Suppressor macrophage (primary cell): ENCODE results near the gene BMPR1A.

Experiments
- DNase-seq, 4 experiments: peaks; one replicate each; pipeline ENCODE4 v3.0.0-alpha.2; 2020 to 2022

BMPR1A gene

GRCh38 chr10:86957471-86958115 lies 201.2 kb downstream of the BMPR1A start, which contains the start of gene MMRN2:
TSS of gene MMRN2 (minus strand) at chr10:86957615. CDS start at chr10:86957541, 74 bp downstream.
- DNase-seq = peak in 1 of 4 experiments; percentile 24

DNA sequence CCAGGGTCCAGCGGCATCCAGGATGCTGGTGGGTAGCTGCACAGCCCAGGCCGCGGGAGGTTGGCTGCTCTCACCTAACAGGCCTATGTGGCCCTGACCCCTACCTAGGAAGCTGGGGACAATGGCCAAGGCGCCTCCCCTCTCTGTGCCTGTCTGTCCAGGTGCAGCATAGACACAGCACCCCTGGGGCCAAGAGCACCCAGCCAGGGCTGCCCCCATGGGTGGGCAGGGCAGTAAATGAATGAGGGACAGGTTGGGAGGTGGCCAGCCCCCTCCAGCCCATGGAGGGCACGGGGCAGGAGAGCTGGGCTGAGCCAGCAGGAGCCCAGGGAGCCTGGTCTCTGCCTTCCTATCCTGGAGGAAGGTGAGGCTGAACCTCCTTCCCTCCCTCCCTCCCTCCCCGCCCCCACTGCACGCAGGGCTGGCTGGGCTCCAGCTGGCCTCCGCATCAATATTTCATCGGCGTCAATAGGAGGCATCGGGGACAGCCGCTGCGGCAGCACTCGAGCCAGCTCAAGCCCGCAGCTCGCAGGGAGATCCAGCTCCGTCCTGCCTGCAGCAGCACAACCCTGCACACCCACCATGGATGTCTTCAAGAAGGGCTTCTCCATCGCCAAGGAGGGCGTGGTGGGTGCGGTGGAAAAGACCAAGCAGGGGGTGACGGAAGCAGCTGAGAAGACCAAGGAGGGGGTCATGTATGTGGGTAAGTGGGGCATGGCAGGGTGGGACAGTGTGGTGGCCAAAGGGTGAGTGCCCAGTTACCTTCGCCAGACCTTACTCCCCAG lies 201.9 kb downstream of the BMPR1A start, which contains the start of gene SNCG:
Gene SNCG (plus strand): TSS at position 484 of the 785 bp plus-strand sequence. CDS start 99 bp downstream, at position 583.
- DNase-seq = no peak

DNA sequence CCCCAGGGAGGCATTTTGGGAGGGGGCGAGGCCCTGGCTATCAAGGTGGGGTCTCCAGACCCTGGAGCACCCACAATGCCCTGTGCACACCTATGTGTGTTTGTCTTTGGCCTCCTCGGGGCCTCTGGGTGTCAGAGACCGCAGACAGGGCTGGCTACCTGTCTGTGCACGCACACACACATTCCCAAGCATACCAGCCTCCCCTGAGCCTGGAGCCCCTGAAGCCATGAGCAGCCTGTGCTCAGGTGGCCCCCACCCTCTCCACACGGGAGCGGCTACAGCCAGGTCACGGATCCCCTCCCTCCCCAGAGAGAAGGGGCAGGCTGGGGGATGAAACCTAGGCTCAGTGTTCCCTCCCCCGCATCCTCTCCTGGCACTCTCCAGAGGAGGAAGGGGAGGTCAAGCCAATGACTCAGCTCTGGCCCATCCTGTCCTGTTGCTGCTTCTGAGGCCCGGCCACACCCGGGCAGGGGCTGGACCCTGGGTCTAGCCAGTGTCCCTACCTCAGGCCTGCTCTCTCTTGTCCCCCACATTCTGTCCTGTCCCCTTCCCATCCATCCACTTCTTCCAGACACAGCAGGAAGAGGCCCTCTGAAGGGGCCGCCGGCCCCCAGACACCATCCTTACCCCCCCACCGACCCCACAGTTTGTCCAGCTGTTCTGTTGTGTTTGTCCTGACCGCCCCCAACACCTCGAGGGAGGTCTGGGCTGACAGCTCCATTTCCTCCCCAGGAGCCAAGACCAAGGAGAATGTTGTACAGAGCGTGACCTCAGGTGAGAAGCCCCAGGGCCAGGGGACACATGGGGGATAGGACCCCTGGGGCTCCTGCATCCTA lies 202.7 kb downstream of the BMPR1A start:
- DNase-seq = peak in 2 of 4 experiments; percentile 20 to 24

DNA sequence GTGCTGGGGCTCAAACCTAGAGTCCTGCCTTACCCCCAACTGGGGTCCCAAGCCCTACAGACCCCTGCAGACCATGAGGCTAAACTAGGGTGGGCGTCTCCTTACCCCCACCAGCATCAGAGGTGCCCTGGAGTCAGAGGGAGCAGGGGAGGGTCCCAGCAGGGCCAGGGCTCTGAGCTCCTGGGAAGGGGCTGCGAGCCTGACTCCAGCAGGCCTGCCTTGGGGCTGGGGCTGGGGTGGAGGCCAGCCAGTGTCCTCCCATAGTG lies 203.3 kb downstream of the BMPR1A start:
- DNase-seq = no peak

GRCh38 chr10:86960003-86960862 lies 203.8 kb downstream of the BMPR1A start:
- DNase-seq = peak; percentile 51 to 78 (median 70)

DNA sequence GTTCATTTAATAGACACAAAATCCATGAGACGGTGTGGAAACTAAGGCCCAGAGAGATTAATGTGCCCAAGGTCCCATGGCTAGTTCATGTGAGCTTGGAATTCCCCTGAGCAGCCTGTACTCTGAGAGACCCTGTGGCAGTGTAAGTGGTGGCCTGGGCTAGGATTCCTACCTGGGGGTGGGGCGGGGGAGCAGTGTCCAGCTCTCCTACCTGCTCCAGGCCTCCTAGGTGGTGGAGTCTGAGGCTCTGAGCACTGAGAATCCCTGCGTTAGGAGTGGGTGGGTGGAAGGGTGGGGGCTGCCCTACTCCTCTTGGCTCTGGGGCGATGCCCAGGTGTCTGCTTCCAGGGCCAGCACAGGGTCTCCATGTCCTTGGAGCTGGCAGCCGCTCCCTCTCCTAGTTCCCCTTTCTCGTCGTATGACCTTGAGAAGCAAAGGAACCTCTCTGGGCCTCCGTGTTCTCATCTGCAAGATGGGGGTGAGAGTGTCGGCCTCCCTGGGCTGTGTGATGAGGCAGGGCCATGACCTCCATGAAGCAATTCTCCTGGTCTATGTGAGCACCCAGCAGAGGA lies 204.5 kb downstream of the BMPR1A start:
- DNase-seq = no peak

GRCh38 chr10:86961481-86962091 lies 205.2 kb downstream of the BMPR1A start:
- DNase-seq = no peak

- DNase-seq = no peak
Measured at GRCh38 chr10:86962136-86962980, 205.9 kb downstream of the BMPR1A start.

- no peak for DNase-seq
Measured at GRCh38 chr10:86962981-86963310, 206.5 kb downstream of the BMPR1A start.

DNA sequence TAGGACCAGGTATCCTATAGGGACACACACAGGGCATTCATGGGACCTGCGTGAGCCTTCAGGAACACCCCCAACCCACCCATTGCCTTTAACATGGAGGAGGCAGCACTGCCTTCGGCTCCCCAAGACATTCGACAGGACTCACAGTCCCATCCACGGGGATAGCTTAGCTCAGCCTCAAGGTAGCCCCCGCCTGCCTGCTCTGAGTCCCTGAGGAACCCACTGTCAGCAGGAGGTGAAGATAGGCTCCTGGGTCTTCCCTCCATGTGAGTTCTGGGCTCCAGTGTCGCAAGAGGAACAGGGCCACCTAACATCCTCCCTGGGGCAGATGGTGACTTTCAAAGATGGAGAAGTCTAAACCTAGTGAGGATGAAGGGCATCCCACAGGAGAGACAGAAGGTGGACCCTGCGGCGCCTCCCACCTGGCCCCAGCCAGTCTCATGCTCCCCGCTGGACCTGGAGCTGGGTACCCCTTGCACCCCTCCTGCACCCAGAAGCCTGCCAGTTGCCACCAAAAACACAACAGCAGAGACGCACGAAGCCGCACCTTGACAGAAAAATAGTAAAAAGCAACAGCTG lies 207.0 kb downstream of the BMPR1A start:
- DNase-seq = no peak

GRCh38 chr10:86964061-86964846 lies 207.8 kb downstream of the BMPR1A start:
- no peak for DNase-seq

DNA sequence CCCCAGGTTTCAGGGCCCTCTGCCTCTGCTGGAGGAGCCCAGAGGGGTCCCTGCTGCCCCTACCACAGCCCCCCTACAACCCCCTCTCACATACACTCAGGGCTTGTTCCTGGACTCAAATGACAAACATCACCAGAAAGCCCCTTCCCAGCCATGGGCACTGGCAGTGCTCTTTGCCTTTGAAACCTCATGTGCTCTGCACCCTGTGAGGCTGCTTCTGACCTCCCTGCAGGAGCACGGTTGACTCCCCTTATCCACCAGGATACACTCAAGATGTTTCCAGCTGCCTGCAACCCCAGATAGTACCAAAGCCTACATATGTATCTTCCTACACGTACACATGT lies 208.4 kb downstream of the BMPR1A start:
- DNase-seq = no peak

- DNase-seq = no peak
Measured at GRCh38 chr10:86965986-86966654, 209.7 kb downstream of the BMPR1A start.

GRCh38 chr10:86967481-86967941 lies 211.1 kb downstream of the BMPR1A start:
- DNase-seq = no peak

- DNase-seq = peak in 1 of 4 experiments; percentile 32
Measured at GRCh38 chr10:86968271-86968993, 212.0 kb downstream of the BMPR1A start, which contains the start of gene ADIRF. TSS of gene ADIRF (plus strand) at chr10:86968482. CDS start at chr10:86968545, 63 bp downstream.

DNA sequence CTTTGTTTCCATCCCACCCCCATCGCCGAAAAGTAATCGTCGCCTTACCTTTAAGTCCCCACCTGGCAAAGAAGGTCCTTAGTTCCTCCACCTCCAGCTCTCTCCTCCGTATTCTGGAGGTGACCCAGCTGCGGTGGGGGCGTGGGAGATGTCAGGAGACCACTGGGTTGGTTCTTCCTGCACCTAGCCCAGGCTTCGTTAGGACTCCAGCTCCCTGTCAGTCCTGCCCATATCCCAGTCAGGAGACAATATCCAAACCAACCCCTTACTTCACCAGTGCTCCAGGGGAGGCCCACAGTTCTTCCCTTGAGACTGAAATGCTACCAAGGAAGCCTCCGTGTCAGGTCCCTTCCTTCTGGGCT lies 212.6 kb downstream of the BMPR1A start:
- DNase-seq = no peak

DNA sequence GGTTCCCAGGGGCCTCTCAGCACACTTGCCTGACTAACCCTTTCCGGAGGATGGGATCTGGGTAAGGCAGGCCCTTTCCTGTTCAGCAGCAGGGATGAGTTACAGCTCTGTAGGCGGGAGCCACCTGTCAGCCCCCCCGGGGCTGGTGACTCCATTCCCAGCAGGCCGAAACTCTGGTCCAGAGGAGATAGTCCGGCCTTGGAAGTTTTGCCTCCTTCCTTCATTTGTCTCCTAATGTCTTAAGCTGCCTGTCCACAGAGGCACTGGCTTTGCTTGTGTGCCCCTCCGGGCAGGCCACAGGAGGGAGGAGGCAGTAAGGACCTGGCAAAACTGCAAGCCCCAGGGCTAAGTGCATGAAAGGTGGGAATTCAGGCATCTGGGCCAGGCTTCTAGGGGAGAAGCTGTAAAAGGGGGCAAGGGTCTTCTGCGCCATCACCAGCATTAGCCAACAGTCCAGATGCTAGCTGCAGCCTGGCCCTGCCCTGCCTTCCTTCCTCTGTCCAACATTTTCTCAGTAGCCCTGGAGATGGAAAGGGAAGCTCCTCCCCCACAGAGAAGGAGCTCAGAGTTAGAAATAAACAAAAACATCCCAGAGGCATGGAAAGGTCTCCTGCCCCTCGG lies 213.1 kb downstream of the BMPR1A start:
- peak in 3 of 4 experiments; percentile 43 to 53 (median 46) for DNase-seq
